DOHH2 (cell line): Measurements from ENCODE around the gene RAC2.
"Not testable (repeated sequence)": the region's sequence is repeated elsewhere in the genome, so short reads cannot be mapped to it uniquely, and the experiment has no call there.

Experiments used
- H3F3A ChIP-seq: fragments of 200-600 bp; sonication (generic), shearing (Covaris generic); 2 replicates; pipeline ENCODE4 v1.6.0; 2016; ENCODE audit warnings: antibody characterized with exemption, mild to moderate bottlenecking; ENCODE audit not compliant: control insufficient read depth, insufficient read depth
- H3K27ac ChIP-seq: fragments of 200-600 bp; sonication (generic); 2 replicates; pipeline ENCODE4 v1.5.1; 2014; ENCODE audit warnings: low read depth, mild to moderate bottlenecking, low read length, moderate library complexity
- H3K27me3 ChIP-seq: fragments of 200-600 bp; sonication (generic); 2 replicates; pipeline ENCODE4 v1.6.1; 2014; ENCODE audit warnings: mild to moderate bottlenecking, low read length, mixed read lengths; ENCODE audit not compliant: control insufficient read depth
- H3K36me3 ChIP-seq: fragments of 200-600 bp; sonication (generic); 2 replicates; pipeline ENCODE4 v1.6.1; 2014; ENCODE audit warnings: mild to moderate bottlenecking, low read length, moderate library complexity, mixed read lengths; ENCODE audit not compliant: control insufficient read depth
- H3K4me1 ChIP-seq: fragments of 200-600 bp; sonication (generic); 2 replicates; pipeline ENCODE4 v1.6.1; 2014; ENCODE audit warnings: mild to moderate bottlenecking, low read length, mixed read lengths; ENCODE audit not compliant: control insufficient read depth
- H3K4me2 ChIP-seq: fragments of 200-600 bp; sonication (generic); 2 replicates; pipeline ENCODE4 v1.6.0; 2014; ENCODE audit warnings: mild to moderate bottlenecking, low read length, moderate library complexity
- H3K4me3 ChIP-seq: fragments of 200-600 bp; sonication (generic); 2 replicates; pipeline ENCODE4 v1.5.1; 2014; ENCODE audit warnings: mild to moderate bottlenecking, low read length, mixed read lengths
- H3K79me2 ChIP-seq: fragments of 200-600 bp; sonication (generic); 2 replicates; pipeline ENCODE4 v1.6.1; 2014; ENCODE audit warnings: mild to moderate bottlenecking, low read length, mixed read lengths; ENCODE audit not compliant: control insufficient read depth
- H3K9me2 ChIP-seq: fragments of 200-600 bp; sonication (generic); replicated peaks from 2 replicates; pipeline ENCODE4 v1.6.1; 2014; ENCODE audit warnings: mild to moderate bottlenecking, low read length, mixed read lengths; ENCODE audit not compliant: control insufficient read depth
- H3K9me3 ChIP-seq: fragments of 200-600 bp; sonication (generic); 2 replicates; pipeline ENCODE4 v1.6.1; 2014; ENCODE audit warnings: antibody characterized with exemption, low read length, mixed read lengths; ENCODE audit not compliant: control insufficient read depth, insufficient read depth
- H4K20me1 ChIP-seq: fragments of 200-600 bp; sonication (generic); 2 replicates; pipeline ENCODE4 v1.6.0; 2014; ENCODE audit warnings: low read depth, mild to moderate bottlenecking, antibody characterized with exemption, low read length, moderate library complexity; ENCODE audit not compliant: control insufficient read depth, insufficient read depth
- EZH2phosphoT487 ChIP-seq: fragments of 200-600 bp; sonication (generic); IDR thresholded peaks from 2 replicates; pipeline ENCODE4 v1.6.1; 2017; ENCODE audit warnings: borderline replicate concordance, mild to moderate bottlenecking, antibody characterized with exemption, low read length, moderate library complexity, mixed read lengths
- TF ChIP-seq, protein P1 (sequence below): fragments of 200-600 bp; sonication (generic); IDR thresholded peaks from one replicate; pipeline ENCODE4 v1.5.1; 2014; ENCODE audit warnings: antibody characterized with exemption, mild to moderate bottlenecking, low read depth, low read length; ENCODE audit not compliant: poor library complexity, severe bottlenecking

Gene RAC2

DNA sequence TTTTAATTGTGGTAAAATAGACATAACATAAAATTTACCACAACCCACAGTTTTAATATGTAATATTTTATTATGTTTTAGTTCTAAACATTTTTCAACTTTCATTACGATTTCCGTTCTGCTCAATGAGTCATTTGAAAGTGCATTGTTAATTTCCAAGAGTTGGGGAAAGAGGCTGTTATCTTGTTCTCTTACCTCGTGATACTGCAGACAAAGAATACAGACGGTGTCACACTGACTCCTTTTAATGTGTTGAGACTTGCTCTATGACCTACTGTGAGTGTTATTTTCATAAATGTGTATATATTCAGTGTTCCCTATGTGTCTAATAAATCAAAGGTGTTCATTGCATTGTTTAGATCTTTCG lies 10.8 kb upstream of the RAC2 start:
- Histone ChIP-seq H3K9me3 (no peaks in the 10 kb centered on the region), H3K27ac (no peak overlapping the region), H3K79me2 (no peaks in the 10 kb centered on the region), H4K20me1 (no peaks in the 10 kb centered on the region), H3K4me2 (no peak overlapping the region), H3K4me1 (peaks cover 29% of the 10 kb centered on the region), H3K9me2 (no peaks in the 10 kb centered on the region), H3K36me3 (no peaks in the 10 kb centered on the region), H3F3A (peaks cover 8% of the 10 kb centered on the region; the same call in 1 of the 2 replicates), H3K27me3 (peaks cover 12% of the 10 kb centered on the region), H3K4me3 (no peak overlapping the region)
- TF ChIP-seq, protein P1, sequence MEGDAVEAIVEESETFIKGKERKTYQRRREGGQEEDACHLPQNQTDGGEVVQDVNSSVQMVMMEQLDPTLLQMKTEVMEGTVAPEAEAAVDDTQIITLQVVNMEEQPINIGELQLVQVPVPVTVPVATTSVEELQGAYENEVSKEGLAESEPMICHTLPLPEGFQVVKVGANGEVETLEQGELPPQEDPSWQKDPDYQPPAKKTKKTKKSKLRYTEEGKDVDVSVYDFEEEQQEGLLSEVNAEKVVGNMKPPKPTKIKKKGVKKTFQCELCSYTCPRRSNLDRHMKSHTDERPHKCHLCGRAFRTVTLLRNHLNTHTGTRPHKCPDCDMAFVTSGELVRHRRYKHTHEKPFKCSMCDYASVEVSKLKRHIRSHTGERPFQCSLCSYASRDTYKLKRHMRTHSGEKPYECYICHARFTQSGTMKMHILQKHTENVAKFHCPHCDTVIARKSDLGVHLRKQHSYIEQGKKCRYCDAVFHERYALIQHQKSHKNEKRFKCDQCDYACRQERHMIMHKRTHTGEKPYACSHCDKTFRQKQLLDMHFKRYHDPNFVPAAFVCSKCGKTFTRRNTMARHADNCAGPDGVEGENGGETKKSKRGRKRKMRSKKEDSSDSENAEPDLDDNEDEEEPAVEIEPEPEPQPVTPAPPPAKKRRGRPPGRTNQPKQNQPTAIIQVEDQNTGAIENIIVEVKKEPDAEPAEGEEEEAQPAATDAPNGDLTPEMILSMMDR: no peak
- no peak for TF ChIP-seq EZH2phosphoT487

GRCh38 chr22:37254209-37254866 lies 10.3 kb upstream of the RAC2 start:
- Histone ChIP-seq H3F3A (0 out of 2 replicates have a peak, but pooled peaks cover 8% of the 10 kb centered on the region), H3K27ac (no peak overlapping the region), H4K20me1 (no peaks in the 10 kb centered on the region), H3K4me2 (no peak overlapping the region), H3K27me3 (peaks cover 8% of the 10 kb centered on the region), H3K79me2 (no peaks in the 10 kb centered on the region), H3K9me3 (no peaks in the 10 kb centered on the region), H3K36me3 (no peaks in the 10 kb centered on the region), H3K9me2 (no peaks in the 10 kb centered on the region), H3K4me1 (peaks cover 26% of the 10 kb centered on the region), H3K4me3 (no peak overlapping the region)
- TF ChIP-seq, protein P1: no peak
- no peak for TF ChIP-seq EZH2phosphoT487

GRCh38 chr22:37253126-37253660 lies 9.1 kb upstream of the RAC2 start:
- TF ChIP-seq, protein P1: no peak
- no peak for TF ChIP-seq EZH2phosphoT487
- Histone ChIP-seq H3K4me3 (no peak overlapping the region), H3K27ac (no peak overlapping the region), H3K9me2 (no peaks in the 10 kb centered on the region), H3K27me3 (peaks cover 8% of the 10 kb centered on the region), H3F3A (peaks cover 8% of the 10 kb centered on the region; the same call in 1 of the 2 replicates), H3K4me1 (peaks cover 26% of the 10 kb centered on the region), H3K4me2 (no peak overlapping the region), H3K79me2 (no peaks in the 10 kb centered on the region), H3K9me3 (no peaks in the 10 kb centered on the region), H3K36me3 (no peaks in the 10 kb centered on the region), H4K20me1 (no peaks in the 10 kb centered on the region)

GRCh38 chr22:37251836-37252235 lies 7.8 kb upstream of the RAC2 start:
- H3K36me3 ChIP-seq, H3F3A ChIP-seq, H3K4me3 ChIP-seq, H3K27ac ChIP-seq, H3K27me3 ChIP-seq, H3K9me2 ChIP-seq, H4K20me1 ChIP-seq, H3K9me3 ChIP-seq, H3K79me2 ChIP-seq, H3K4me2 ChIP-seq: not testable (repeated sequence)
- peaks cover 34% of the 10 kb centered on the region for H3K4me1 ChIP-seq
